ENCODE measurements around the gene KCNA2.

The KCNA2 gene

DNA sequence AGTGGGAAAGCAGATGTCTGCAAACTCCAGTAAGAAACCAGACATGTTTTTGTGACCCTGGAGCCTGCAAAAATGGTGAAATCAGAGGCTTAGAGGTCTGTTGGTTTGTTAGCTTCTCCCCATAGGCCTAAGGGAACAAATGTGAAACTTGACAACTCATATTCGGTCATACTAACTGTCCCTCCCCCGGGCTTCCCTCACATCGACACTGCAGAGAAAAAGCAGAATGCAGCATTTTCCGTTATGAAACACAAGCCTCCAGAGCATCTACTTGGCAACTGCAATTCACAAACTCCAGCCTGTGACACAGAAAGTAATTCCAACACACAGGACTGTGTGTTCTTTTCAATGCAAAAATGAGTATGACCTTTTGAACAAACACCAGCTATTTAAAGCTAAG is 3.7 kb downstream of the KCNA2 start:
- DNase-seq (ENCODE audit: low read depth in 2 of 2) = no peak

- no peak for DNase-seq (ENCODE audit: low read depth in 2 of 2)
Observed at GRCh38 chr1:110601332-110601731, 4.8 kb downstream of the KCNA2 start.

DNA sequence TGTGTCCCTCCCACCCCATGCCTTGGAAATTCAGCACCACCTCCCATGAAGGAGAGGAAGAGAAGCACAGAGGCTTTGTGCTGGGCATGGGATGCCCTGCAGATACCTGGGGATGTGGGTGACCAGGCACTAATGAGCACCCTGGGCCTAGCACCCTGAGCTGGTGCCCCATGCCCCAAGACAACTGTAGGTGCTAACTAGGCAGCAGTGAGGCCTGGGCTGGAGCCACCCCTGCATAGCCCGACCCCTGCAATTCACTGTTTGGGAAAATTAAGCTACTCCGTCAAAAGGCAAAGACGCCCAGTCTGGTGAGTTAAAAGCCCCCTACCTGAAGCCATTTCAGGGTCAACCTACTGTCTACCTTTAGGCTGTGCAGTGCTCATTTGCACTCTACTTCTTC is 5.4 kb downstream of the KCNA2 start:
- no peak for DNase-seq (ENCODE audit: low read depth in 2 of 2)

- DNase-seq (ENCODE audit: low read depth in 2 of 2) = no peak
Observed at GRCh38 chr1:110597966-110598365, 8.2 kb downstream of the KCNA2 start.

GRCh38 chr1:110596312-110596711 is 9.8 kb downstream of the KCNA2 start:
- no peak for DNase-seq (ENCODE audit: low read depth in 2 of 2)

DNA sequence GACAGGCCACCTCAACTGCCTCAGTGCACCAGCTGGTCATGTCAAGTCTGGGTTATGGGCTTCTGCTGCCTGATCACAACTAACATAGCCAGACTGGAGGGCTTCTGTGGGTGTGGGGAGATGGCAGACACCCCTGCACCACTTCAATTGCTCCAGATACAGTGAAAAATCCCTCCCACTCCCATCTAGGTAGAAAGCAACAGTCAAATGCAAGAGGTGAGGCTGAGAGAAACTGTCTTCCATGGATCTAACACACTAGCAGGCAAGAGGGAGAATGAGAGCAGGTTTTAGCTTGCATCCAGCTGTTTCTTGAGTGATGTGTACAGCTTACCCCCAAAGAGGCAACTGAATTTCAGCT is 10.8 kb downstream of the KCNA2 start:
- no peak for DNase-seq (ENCODE audit: low read depth in 2 of 2)

DNA sequence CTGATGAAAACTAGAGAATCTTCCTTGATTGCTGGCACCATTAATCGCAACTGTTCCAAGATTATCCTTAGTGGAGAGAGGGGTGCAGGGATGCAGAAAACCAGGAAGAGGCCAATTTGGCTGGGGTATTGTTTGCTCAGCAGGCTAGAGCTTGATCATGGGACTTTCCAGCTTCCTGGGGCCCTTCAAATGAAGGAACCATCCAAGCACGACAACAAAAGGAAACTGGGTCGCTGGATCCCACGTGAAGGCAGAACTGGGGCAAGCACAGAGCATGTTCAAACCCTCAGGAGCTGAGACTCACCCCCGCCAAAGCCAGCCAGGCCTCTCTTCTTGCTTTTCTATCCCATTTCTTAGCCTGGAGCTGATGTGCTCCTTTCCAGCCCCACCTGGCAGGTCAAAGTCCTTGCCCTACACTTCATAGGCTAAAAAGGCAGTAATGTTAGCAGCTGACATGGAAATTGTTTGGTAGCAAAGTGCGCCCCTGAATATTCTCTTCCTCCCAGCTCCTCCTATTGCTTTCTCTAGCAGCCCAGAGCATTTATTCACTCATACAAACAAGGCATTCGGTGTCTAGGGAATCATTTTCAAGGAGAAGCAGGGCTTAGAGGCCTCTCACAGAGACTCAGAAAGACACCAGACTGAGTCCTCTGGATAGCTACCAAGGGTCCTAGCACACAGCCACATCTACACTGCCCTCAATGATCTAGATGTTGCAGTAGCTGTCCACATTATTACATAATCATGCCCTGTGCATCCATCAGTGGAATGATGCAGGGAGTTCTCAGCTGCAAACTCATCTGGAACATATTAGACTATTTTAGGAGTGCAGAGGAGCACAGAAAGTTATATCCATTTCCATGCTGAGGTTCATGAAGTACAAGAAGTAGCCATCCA is 11.5 kb downstream of the KCNA2 start:
- DNase-seq (ENCODE audit: low read depth in 2 of 2) = no peak

- no peak for DNase-seq (ENCODE audit: low read depth in 2 of 2)
Observed at GRCh38 chr1:110593902-110594301, 12.3 kb downstream of the KCNA2 start.

DNA sequence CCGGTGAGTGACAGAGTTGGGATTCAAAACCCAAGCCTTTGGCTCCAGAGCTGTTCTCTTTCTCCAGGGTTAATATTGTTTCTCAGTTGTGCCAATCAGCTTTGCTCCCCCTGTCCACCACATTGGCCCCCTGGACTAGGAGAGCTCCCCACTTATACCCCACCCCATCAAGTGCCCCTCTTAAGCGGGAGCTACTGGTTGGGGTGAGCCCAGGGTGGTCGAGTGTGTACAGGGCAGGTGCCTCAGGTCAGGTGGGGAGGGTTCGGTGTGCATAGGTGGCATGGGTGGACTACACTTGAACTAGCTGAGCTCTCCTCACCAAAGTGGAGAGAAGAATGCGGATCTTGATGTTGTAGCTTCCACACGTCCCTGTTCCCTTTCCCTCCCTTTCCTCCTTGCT is 14.2 kb downstream of the KCNA2 start:
- no peak for DNase-seq (ENCODE audit: low read depth in 2 of 2)

DNA sequence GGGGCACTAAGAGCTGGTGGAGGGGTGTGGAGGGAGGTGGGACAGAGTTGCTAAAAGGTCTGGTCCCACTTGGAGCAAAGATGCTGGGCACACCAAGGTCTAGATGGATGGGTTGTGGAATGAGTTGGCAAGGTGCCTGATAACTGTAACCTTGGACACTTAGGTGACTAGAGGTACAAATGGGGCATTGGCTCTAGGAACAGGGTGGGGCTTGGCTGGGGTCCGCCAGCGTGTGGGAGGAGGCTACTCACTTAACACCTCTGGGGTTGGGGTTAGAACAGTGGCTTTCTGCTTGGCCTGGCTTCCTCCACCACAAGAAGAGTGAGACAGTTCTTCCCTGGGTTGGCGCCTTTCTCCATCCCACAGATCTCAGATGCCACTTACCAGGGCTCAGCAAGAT is 17.2 kb downstream of the KCNA2 start:
- DNase-seq (ENCODE audit: low read depth in 2 of 2) = no peak

DNA sequence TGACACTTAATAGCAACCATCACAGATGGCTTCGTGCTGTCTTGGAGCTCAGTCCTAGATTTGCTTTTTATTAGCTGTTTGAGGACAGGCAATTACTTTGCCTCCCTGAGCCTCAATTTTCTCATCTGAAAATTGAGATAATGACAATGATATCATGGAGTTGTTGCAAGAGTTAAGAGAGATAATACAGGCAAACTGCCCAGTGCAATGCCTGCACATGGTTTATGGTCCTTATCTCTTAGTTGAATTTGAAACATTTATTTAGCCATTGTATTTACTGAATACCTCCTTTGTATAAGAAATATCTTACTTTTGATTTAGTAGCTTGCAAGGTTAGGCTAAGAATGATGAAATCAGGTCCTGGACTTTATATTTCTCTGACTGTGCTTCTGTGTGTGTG is 17.7 kb downstream of the KCNA2 start:
- DNase-seq (ENCODE audit: low read depth in 2 of 2) = no peak

DNA sequence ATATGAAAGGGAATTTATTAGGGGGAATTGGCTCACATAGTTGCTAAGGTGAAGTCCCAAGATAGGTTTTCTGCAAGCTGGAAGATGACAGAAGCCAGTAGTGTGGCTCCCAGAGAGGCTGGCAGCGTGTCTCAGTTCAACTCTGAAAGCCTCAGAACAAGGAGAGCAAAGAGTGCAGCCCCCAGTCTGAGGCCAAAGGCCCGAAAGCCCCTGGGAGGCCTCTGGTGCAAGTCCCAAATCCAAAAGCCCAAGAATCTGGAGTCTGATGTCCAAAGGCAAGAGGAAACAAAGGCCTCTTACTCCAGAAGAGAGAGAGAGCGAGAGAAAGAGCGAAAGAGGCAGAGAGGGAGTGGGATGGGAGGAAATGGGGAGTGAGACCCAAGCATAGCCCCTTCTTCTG is 18.3 kb downstream of the KCNA2 start:
- DNase-seq (ENCODE audit: low read depth in 2 of 2) = no peak

DNA sequence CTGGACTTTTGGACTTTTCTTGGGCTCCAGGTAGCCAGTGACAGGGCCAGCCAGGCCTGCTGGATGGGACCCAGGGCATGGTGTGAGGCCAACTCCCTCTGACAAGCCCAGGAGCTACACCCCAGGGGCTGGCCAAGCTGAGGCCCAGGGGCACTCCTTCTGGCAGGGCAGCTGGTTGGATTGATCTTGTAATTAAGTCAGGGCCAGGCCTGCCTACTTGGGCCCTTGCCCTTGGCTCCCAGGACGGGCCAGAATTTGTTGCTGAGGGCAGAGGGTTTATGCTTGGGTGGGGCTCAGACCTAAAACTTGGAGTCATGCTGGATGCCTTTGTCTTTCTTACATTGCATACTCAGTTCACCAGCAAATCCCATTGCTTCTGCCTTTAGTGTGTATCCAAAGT is 20.7 kb downstream of the KCNA2 start:
- no peak for DNase-seq (ENCODE audit: low read depth in 2 of 2)

DNA sequence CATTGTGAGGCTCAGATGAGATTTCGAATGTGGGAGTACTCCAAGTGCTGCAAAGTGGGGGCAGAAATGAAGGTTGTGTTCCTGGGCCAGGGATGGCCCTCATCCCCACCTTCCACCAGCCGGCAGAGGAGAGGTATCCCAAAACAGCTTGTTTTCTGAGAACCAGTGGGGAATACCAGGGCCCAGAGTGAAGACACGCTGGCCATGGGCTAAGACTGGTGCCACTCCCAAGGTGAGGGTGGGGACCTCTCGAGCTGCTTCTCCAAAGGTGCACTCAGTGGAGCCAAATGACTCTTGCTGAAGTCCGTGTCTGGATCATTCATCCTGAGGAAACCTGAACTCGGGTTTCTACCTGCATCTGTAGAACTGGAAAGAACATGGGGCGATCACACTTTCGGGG is 22.1 kb downstream of the KCNA2 start:
- no peak for DNase-seq (ENCODE audit: low read depth in 2 of 2)

DNA sequence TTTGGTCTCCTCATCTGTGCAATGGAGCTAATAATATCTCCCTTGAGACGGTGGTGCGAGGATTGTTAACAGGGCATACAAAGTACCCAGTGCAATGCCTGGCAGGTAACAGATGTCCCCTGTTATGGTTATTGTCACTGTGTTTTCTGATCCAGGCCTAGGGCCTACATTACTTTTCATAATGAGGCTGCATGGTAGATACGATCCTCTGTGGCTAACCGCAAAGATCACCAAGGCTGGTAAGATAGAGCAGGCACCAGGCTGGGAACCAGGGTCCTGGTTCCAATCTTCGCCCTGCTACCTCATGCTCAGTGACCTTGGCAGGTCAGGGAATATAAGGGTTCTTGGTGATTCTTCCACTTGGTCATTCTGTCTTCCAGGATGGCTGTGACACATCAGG is 22.7 kb downstream of the KCNA2 start:
- DNase-seq (ENCODE audit: low read depth in 2 of 2) = no peak

DNA sequence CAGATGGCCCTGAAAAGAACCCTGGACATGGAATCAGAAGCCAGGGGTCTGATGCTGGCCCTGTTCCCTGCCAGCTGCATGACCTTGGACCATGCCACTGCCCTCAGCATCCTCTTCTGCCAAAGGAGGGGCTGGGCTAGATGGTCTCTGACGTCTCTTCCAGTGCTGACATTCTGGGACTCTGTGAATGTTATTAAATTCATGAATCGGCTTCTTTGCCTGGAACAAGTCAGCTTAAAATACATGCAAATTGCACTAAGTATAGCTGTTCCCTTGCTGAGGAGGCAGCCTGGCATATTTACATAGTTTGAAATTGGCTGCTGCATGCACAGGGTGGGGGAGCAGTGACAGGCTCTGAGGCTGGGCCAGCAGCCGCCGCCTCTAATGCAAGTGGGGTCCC is 23.8 kb downstream of the KCNA2 start:
- no peak for DNase-seq (ENCODE audit: low read depth in 2 of 2)

- no peak for DNase-seq (ENCODE audit: low read depth in 2 of 2)
Observed at GRCh38 chr1:110581682-110582145, 24.4 kb downstream of the KCNA2 start.

DNA sequence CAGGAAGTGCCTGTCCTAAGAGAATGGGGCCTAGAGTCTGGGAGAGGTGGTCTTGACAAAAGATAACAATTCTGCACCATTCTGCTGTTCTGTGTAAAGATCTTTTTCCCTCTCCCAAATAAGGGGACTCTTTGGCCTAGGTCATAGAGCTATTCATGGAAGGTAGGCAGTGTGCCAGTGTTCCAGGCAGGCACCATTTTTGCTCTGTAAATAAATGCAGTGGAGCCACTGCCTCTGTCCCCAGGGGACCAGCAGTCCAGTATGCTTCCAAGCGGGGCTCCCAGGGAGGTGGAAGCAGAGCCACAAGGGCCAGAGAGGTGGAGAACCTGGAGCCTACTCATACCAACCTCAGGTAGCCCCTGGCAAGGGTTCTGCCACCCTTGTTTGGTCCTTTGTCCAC is 25.9 kb downstream of the KCNA2 start:
- DNase-seq (ENCODE audit: low read depth in 2 of 2) = no peak

DNA sequence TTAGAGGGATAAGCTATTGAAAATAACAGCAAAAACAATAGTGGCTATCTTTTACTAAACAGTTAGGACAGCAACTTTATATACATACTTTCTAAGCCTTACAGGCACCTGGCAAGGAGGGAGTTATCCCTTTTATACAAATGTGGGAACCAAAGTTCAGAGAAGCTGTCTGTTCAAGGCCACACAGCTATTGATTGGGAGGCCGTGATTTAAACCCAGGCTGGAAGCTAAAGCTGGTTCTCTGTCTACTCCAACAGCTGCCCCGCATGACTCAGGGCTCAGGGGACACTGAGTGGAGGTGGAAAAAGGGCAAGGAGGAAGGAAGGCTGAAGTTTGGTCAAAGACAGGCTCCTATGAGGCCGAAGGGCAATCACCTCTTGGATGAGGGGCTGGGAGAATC is 26.7 kb downstream of the KCNA2 start:
- no peak for DNase-seq (ENCODE audit: low read depth in 2 of 2)

DNA sequence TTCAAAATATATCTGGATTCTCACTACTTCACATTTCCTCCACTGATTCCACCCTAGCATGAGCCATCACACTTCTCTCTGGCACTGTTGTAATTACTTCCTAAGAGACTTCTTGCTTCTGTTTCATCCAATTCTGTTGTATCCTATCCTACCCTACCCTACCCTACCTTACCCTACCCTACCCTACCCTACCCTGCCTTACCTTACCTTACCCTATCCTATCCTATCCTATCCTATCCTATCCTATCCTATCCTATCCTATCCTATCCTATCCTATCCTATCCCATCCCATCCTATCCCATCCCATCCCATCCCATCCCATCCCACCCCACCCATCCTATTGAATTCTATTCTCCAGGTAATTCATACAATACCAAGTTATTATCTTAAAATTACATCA is 29.7 kb downstream of the KCNA2 start:
- DNase-seq (ENCODE audit: low read depth in 2 of 2) = no peak

GRCh38 chr1:110573314-110573713 is 32.8 kb downstream of the KCNA2 start:
- no peak for DNase-seq (ENCODE audit: low read depth in 2 of 2)

DNA sequence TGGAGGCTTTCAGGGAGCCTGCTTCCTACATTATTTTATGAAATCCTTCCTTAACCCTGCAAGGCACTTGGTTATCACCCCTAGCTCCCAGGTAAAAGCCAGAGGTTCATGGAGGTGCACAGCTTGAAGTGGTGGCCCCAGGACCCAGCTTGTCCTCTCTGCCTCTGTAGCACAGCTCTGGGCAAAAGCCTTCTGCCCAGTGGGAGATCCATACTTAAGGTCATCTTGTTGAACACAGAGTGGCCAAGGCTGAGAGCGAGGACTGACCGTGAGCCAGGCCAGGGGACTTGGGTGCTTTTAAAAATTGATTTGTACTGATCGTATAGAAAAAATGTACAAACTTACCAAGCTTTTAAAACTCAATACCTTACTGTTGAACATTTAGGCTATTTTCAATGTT is 33.4 kb downstream of the KCNA2 start:
- no peak for DNase-seq (ENCODE audit: low read depth in 2 of 2)

DNA sequence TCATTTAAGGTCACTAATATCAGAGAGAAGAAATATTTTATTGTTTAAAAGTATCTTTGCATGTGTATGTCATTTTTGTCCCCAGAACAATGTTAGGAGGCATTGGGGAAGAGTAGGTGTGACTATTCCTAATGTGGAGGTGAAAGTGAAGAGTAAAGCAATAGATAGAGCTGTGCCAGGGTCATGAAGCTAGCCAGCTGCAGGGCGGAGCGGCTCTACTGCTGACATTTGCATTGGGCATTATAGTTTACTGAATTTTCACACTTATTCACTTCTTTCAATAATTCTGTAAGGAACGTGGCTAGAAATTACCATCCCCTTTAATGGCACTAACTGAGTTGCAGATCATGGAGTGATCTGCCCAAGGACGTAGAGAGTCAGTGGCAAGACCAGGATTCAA is 35.3 kb downstream of the KCNA2 start:
- no peak for DNase-seq (ENCODE audit: low read depth in 2 of 2)

DNA sequence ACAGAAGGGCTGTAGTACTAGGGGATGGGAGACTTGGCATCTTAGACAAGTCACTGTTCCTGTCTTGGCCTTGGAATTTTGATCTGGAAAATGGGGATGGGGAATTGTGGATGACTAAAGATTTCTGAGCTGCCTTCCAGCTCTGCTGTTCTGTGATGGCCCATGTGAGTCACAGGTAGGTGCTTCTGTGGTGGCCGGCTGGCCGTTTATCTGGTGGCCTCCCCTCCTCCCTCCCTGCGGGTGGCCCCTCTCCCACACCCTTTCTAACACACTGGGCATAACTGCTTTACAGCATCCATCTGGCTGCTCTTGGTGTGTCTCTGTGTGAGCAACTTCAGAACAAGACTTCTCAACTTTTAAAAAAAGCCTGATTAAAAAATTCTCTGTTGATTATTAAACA is 35.9 kb downstream of the KCNA2 start:
- DNase-seq (ENCODE audit: low read depth in 2 of 2) = no peak

Measured in stimulated activated CD8-positive, alpha-beta memory T cell treated with anti-CD3 and anti-CD28 coated beads, Interleukin-7, amount 100 ng/mL, for 1 hour (primary cell).